Endothelial cell of umbilical vein (primary cell): ENCODE data around the gene ESF1. TPM values are rescaled to one million over a fixed set of nuclear protein-coding genes. Genes with fewer than 3 reads are reported as not detected.

Experiments used
- BruUV-seq: library from RNA; stranded (reverse); fragments of 400-500 nt; replicated peaks from 2 replicates; lab custom pipeline; 2021; lab: Mats Ljungman, UMichigan
- CTCF ChIA-PET: fragments of 300-600, 350-600 bp; sonication (Branson Sonifier 250); formaldehyde crosslinking; loops from one replicate; lab custom pipeline; 2021; ENCODE audit warnings: antibody characterized with exemption, inconsistent platforms; lab: Charles Lee
- POLR2A ChIA-PET: fragments of 300-600, 350-600 bp; sonication (Branson Sonifier 250); formaldehyde crosslinking; loops from one replicate; lab custom pipeline; 2021; ENCODE audit warnings: antibody characterized with exemption, inconsistent platforms; lab: Charles Lee
- DNase-seq: peaks from one replicate; pipeline ENCODE4 v3.0.0-alpha.2; 2011; ENCODE audit warnings: low read depth, low spot score
- FAIRE-seq: peaks from 2 replicates; lab custom pipeline; 2011; peaks lifted over from hg19 to GRCh38; lab: Jason Lieb, UNC
- H2AFZ ChIP-seq: 2 replicates; pipeline ENCODE4 v1.6.0; 2012; ENCODE audit warnings: low read depth, low read length, control low read depth, inconsistent platforms
- H3K27ac ChIP-seq: 2 replicates; pipeline ENCODE4 v1.5.1; 2011; ENCODE audit warnings: low read depth, mild to moderate bottlenecking, control low read depth, low read length, moderate library complexity; ENCODE audit not compliant: insufficient read depth
- H3K27me3 ChIP-seq, 2 experiments: 2 replicates each; pipeline versions ENCODE4 v1.6.0 to v1.6.1; 2011; ENCODE audit warnings: low read length in 2 of 2, mixed read lengths in 1 of 2; ENCODE audit not compliant: control insufficient read depth in 2 of 2, insufficient read depth in 2 of 2
- H3K36me3 ChIP-seq, 2 experiments: 2 replicates in 1 of 2; 3 replicates in 1 of 2; pipeline ENCODE4 v1.5.1; 2011; ENCODE audit warnings: low read length in 2 of 2, mild to moderate bottlenecking in 1 of 2, moderate library complexity in 1 of 2; ENCODE audit not compliant: control insufficient read depth in 2 of 2, insufficient read depth in 2 of 2; ENCODE audit errors: extremely low read depth in 1 of 2
- H3K4me1 ChIP-seq: 3 replicates; pipeline ENCODE4 v1.5.1; 2011; ENCODE audit warnings: mild to moderate bottlenecking, low read length; ENCODE audit not compliant: control insufficient read depth, insufficient read depth; ENCODE audit errors: extremely low read depth
- H3K4me2 ChIP-seq: 2 replicates; pipeline ENCODE4 v1.6.1; 2011; ENCODE audit warnings: low read length, control low read depth, mixed read lengths; ENCODE audit not compliant: insufficient read depth
- H3K4me3 ChIP-seq, 3 experiments: fragments of 200-600 bp in 1 of 3; sonication (generic), shearing (Covaris generic) in 1 of 3; replicated peaks in 1 of 3; 2 replicates each; pipeline ENCODE4 v1.5.1; 2011 to 2016; ENCODE audit warnings: control low read depth in 3 of 3, low read length in 3 of 3, mild to moderate bottlenecking in 2 of 3, inconsistent platforms in 1 of 3, low read depth in 1 of 3, moderate library complexity in 1 of 3; ENCODE audit not compliant: insufficient read depth in 1 of 3
- H3K79me2 ChIP-seq: 2 replicates; pipeline ENCODE4 v1.6.0; 2012; ENCODE audit warnings: low read length, inconsistent platforms; ENCODE audit not compliant: control insufficient read depth, insufficient read depth
- H3K9ac ChIP-seq: replicated peaks from 2 replicates; pipeline ENCODE3; 2011; ENCODE audit warnings: low read length, control low read depth; ENCODE audit not compliant: insufficient read depth; ENCODE audit errors: extremely low read depth
- H3K9me1 ChIP-seq: replicated peaks from 3 replicates; pipeline ENCODE4 v1.6.0; 2011; ENCODE audit warnings: mild to moderate bottlenecking, low read length; ENCODE audit not compliant: control insufficient read depth, insufficient read depth; ENCODE audit errors: extremely low read depth
- H3K9me3 ChIP-seq: replicated peaks from 2 replicates; pipeline ENCODE4 v1.5.1; 2012; ENCODE audit warnings: low read length, inconsistent platforms; ENCODE audit not compliant: control insufficient read depth, insufficient read depth
- H4K20me1 ChIP-seq: replicated peaks from 2 replicates; pipeline ENCODE3; 2011; ENCODE audit warnings: mild to moderate bottlenecking, low read length; ENCODE audit not compliant: control insufficient read depth, insufficient read depth; ENCODE audit errors: extremely low read depth
- EZH2 ChIP-seq: IDR thresholded peaks from 2 replicates; pipeline ENCODE4 v1.6.1; 2012; ENCODE audit warnings: borderline replicate concordance, low read depth, mild to moderate bottlenecking, moderate library complexity, low read length, inconsistent platforms; ENCODE audit not compliant: severe bottlenecking
- FOS ChIP-seq: IDR thresholded peaks from 2 replicates; pipeline ENCODE4 v1.6.1; 2011; ENCODE audit warnings: mild to moderate bottlenecking, low read length, moderate library complexity, borderline replicate concordance; ENCODE audit not compliant: insufficient read depth
- GATA2 ChIP-seq: IDR thresholded peaks from 2 replicates; pipeline ENCODE4 v1.7.0; 2011; ENCODE audit warnings: low read depth, mild to moderate bottlenecking, moderate library complexity, mixed read lengths, low read length; ENCODE audit not compliant: insufficient read length, insufficient read depth
- JUN ChIP-seq: IDR thresholded peaks from 2 replicates; pipeline ENCODE4 v1.6.1; 2011; ENCODE audit warnings: borderline replicate concordance, low read depth; ENCODE audit not compliant: insufficient read length, insufficient read depth
- MAX ChIP-seq: IDR thresholded peaks from 2 replicates; pipeline ENCODE4 v1.6.1; 2011; ENCODE audit not compliant: insufficient read depth, insufficient read length
- MYC ChIP-seq: IDR thresholded peaks from one replicate; pipeline ENCODE4 v1.6.1; 2011; ENCODE audit warnings: mild to moderate bottlenecking, low read depth, low read length
- POLR2A ChIP-seq: IDR thresholded peaks from 2 replicates; pipeline ENCODE4 v1.6.1; 2012; ENCODE audit warnings: low read depth, mild to moderate bottlenecking, control low read depth, low read length
- POLR2AphosphoS5 ChIP-seq: IDR thresholded peaks from 2 replicates; pipeline ENCODE4 v1.6.1; 2012; ENCODE audit warnings: low read depth, mild to moderate bottlenecking, control low read depth, low read length, moderate library complexity; ENCODE audit not compliant: insufficient read depth
- dilution Hi-C: fragments of 300-500 bp; cut with MboI; formaldehyde crosslinking; loops from one replicate; pipeline ENCODE4 v1.15.0; 2019; ENCODE audit warnings: low sequenced_read_pairs; ENCODE audit not compliant: extremely low pct_ligation_motif_present
- intact Hi-C: fragments of 100-400 bp; cut with micrococcal nuclease; formaldehyde crosslinking; loops from one replicate; pipeline ENCODE4 v1.10.0; 2022
- polyA plus RNA-seq, 4 experiments: library from polyadenylated mRNA; depleted of rRNA in 3 of 4; stranded (reverse) in 3 of 4; unstranded in 1 of 4; fragments of >200 nt; gene quantifications; 2 replicates each; pipeline versions ENCODE4 v1.2.1 to v1.2.3, GENCODE V29; 2011 to 2012; ENCODE audit warnings: missing spikeins in 1 of 4
- total RNA-seq: library from RNA; stranded (reverse); gene quantifications from 2 replicates; pipeline ENCODE4 v1.2.3, GENCODE V29; 2021
- TF ChIP-seq, protein P1 (sequence below), 2 donors: IDR thresholded peaks; 1 replicate in 1 of 2; 2 replicates in 1 of 2; pipeline ENCODE4 v1.5.1; 2011; ENCODE audit warnings: low read length in 2 of 2, mild to moderate bottlenecking in 2 of 2, moderate library complexity in 2 of 2, control low read depth in 1 of 2, inconsistent platforms in 1 of 2, low read depth in 1 of 2; ENCODE audit not compliant: insufficient read depth in 1 of 2; ENCODE audit errors: extremely low read depth in 1 of 2

Gene ESF1
- total and polyA plus RNA-seq, 2 donors (not counting 3 experiments of a cell fraction or from before 2014, with no cell fraction given): 0.72 to 15.5 TPM

- H3K79me2 ChIP-seq: no peaks in the 10 kb centered on the region
- H3K9ac ChIP-seq: no peak overlapping the region
- no peak for TF ChIP-seq FOS
- no peak for TF ChIP-seq MAX
- TF ChIP-seq, protein P1, sequence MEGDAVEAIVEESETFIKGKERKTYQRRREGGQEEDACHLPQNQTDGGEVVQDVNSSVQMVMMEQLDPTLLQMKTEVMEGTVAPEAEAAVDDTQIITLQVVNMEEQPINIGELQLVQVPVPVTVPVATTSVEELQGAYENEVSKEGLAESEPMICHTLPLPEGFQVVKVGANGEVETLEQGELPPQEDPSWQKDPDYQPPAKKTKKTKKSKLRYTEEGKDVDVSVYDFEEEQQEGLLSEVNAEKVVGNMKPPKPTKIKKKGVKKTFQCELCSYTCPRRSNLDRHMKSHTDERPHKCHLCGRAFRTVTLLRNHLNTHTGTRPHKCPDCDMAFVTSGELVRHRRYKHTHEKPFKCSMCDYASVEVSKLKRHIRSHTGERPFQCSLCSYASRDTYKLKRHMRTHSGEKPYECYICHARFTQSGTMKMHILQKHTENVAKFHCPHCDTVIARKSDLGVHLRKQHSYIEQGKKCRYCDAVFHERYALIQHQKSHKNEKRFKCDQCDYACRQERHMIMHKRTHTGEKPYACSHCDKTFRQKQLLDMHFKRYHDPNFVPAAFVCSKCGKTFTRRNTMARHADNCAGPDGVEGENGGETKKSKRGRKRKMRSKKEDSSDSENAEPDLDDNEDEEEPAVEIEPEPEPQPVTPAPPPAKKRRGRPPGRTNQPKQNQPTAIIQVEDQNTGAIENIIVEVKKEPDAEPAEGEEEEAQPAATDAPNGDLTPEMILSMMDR (IDR thresholded peaks at IDR 0.05; ENCODE audit: extremely low read depth in 1 of 2, insufficient read depth in 1 of 2, low read depth in 1 of 2, low read length in 2 of 2): no peak
- TF ChIP-seq POLR2AphosphoS5: no peak
- no peak for TF ChIP-seq JUN
- TF ChIP-seq EZH2: no peak
- TF ChIP-seq GATA2: no peak
- TF ChIP-seq MYC: no peak
- no peak for TF ChIP-seq POLR2A
- H3K4me2 ChIP-seq: no peak overlapping the region
- ChIA-PET CTCF (no interaction called here), POLR2A (no interaction called here)
- BruUV-seq: no TSS peak
- peaks cover 0 to 2% of the 10 kb centered on the region in 2 experiments for H3K27me3 ChIP-seq
- H3K9me3 ChIP-seq: no peaks in the 10 kb centered on the region
- no peaks in the 10 kb centered on the region for H3K36me3 ChIP-seq
- dilution Hi-C loops: no loop called here
- no peaks in the 10 kb centered on the region for H3K9me1 ChIP-seq
- DNase-seq (no peak), FAIRE-seq (no peak)
- no peaks in the 10 kb centered on the region for H3K4me1 ChIP-seq
- no peak overlapping the region for H2AFZ ChIP-seq
- no peaks in the 10 kb centered on the region for H4K20me1 ChIP-seq
- H3K4me3 ChIP-seq: no peak overlapping the region
- no peak overlapping the region for H3K27ac ChIP-seq
- intact Hi-C loops: no loop called here
Observed at GRCh38 chr20:13701486-13701885, 83.2 kb downstream of the ESF1 start.
